HUES64 (cell line): ENCODE data around the gene FBXO30. TPM values are rescaled to one million over a fixed set of nuclear protein-coding genes. Genes with fewer than 3 reads are reported as not detected.

ENCODE experiments used
- H3K27ac ChIP-seq: 2 replicates; pipeline ENCODE4 v1.7.0; 2013; ENCODE audit warnings: low read depth, low read length, inconsistent platforms
- H3K27me3 ChIP-seq: 2 replicates; pipeline ENCODE4 v1.6.1; 2013; ENCODE audit warnings: mild to moderate bottlenecking, low read length; ENCODE audit not compliant: insufficient read depth
- H3K36me3 ChIP-seq: 2 replicates; pipeline ENCODE4 v1.6.1; 2013; ENCODE audit warnings: mild to moderate bottlenecking, low read length; ENCODE audit not compliant: insufficient read depth
- H3K4me1 ChIP-seq: 2 replicates; pipeline ENCODE4 v1.6.1; 2013; ENCODE audit warnings: mild to moderate bottlenecking, low read length, moderate library complexity; ENCODE audit not compliant: insufficient read depth
- H3K4me3 ChIP-seq: 2 replicates; pipeline ENCODE4 v1.5.1; 2013; ENCODE audit warnings: mild to moderate bottlenecking, low read length, moderate library complexity
- H3K9ac ChIP-seq: 2 replicates; pipeline ENCODE4 v1.6.1; 2013; ENCODE audit warnings: mild to moderate bottlenecking, low read depth, low read length
- H3K9me3 ChIP-seq: 2 replicates; pipeline ENCODE4 v1.6.1; 2013; ENCODE audit warnings: low read depth, low read length; ENCODE audit not compliant: insufficient read depth
- WGBS: fragments of 150-250, 120-280 bp; methylation state at CpG from one replicate; pipeline ENCODE4 v1.1.7; 2013; ENCODE audit warnings: missing lambda C conversion rate; 5-methylcytosine and 5-hydroxymethylcytosine counted together
- polyA plus RNA-seq, 2 experiments: library from polyadenylated mRNA; stranded (reverse); fragments of 50-300 nt; gene quantifications; one replicate each; pipeline ENCODE4 v1.2.3, GENCODE V29; 2013

FBXO30 gene
- polyA plus RNA-seq (2013, experiment 1 of 2), result 13.0 TPM
- polyA plus RNA-seq (2013, experiment 2 of 2), result 13.0 TPM

GRCh38 chr6:145814501-145815308 lies at the start of gene FBXO30:
Gene FBXO30, minus strand, starts transcription at chr6:145814795. Its CDS starts 8,390 bp downstream, at chr6:145806405.
- H3K27me3 ChIP-seq, result no peaks in the 10 kb centered on the region
- WGBS, result under 1% methylated on average over 87 of the region's 88 CpGs
- peaks cover 37% of the 10 kb centered on the region for H3K4me1 ChIP-seq
- H3K4me3 ChIP-seq, result peak within 1 kb of the TSS; percentile 84
- H3K36me3 ChIP-seq, result no peaks in the 10 kb centered on the region; the same call in 1 of the 2 replicates
- peak within 1 kb of the TSS; percentile 97 for H3K27ac ChIP-seq
- peak within 1 kb of the TSS; percentile 91 for H3K9ac ChIP-seq
- no peaks in the 10 kb centered on the region for H3K9me3 ChIP-seq

DNA sequence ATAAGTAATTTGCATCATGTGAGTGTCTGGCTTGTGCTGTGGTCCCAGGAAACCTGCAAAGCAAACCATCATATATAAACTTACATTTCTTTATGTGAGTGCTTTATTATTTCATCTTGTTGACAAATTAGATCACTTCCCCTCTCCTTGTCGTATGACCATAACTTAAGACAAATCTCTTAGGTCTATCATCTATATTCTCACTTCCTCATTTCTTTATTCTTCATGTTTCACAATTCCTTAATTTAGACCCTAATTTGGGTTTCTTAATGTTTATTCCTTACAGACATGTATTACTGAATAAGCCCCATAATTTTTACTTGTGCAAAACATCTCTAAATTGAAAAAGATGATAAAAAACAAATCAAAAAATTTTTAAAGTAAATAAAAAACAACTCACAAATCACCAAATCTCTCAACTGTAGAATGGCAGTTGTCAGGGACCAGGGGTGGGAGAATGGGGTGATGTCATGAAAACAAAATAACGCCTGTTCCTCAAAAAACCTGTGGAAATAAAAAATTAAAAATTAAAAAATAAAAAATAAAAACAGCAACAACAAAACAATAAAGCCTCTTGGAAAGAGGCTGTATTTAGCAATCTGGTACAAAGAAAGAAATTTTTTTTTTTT lies 49.5 kb upstream of the FBXO30 start:
- H3K4me1 ChIP-seq, result no peaks in the 10 kb centered on the region
- no peak overlapping the region for H3K4me3 ChIP-seq
- no peaks in the 10 kb centered on the region for H3K27me3 ChIP-seq
- no peak overlapping the region for H3K27ac ChIP-seq
- no peaks in the 10 kb centered on the region for H3K36me3 ChIP-seq
- H3K9ac ChIP-seq, result no peak overlapping the region
- H3K9me3 ChIP-seq, result peaks cover 11% of the 10 kb centered on the region; the same call in 1 of the 2 replicates
- WGBS, result 96% methylated on average over 1 of the region's 2 CpGs

DNA sequence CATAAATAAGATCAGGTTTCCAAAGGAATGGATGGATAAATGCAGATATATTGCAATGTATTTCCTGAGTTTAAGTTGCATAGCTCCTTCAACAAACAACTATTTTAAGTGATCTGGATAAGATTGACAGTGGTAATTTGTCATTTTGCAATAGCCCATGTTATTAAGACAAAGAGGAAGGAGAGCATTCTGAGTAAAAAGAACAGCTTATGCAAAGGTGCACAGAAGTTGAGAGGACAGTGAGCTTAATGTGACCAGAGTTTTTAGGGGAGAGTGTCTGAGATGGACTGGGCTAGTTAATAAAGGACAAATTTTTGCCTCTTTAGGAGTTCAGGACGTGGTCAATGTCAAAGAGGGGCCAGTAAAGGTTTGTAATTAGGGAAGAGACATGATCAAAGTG lies 48.8 kb upstream of the FBXO30 start:
- Histone ChIP-seq H3K27ac (no peak overlapping the region), H3K9ac (no peak overlapping the region), H3K4me3 (no peak overlapping the region), H3K27me3 (no peaks in the 10 kb centered on the region), H3K4me1 (no peaks in the 10 kb centered on the region), H3K36me3 (no peaks in the 10 kb centered on the region), H3K9me3 (peaks cover 11% of the 10 kb centered on the region; the same call in 1 of the 2 replicates)
- WGBS, result 79% methylated on average over 1 of the region's 1 CpG

DNA sequence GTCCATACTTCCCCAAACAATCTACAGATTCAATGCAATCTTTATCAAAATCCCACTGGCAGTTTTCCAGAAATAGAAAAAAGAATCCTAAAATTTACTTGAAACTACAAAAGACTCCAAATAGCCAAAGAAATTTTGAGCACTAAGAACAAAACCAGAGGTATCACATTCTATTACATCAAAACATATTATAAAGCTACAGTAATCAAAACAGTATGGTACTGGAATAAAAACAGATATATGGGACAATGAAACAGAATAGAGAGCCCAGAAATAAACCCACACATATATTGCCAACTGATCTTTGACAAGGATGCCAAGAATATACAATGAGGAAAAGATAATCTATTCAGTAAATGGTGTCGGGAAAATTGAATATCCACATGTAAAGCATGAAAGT lies 46.0 kb upstream of the FBXO30 start:
- WGBS, result 100% methylated on average over 1 of the region's 1 CpG
- H3K9me3 ChIP-seq, result peaks cover 11% of the 10 kb centered on the region; the same call in 1 of the 2 replicates
- no peaks in the 10 kb centered on the region for H3K27me3 ChIP-seq
- no peak overlapping the region for H3K4me3 ChIP-seq
- no peak overlapping the region for H3K27ac ChIP-seq
- no peaks in the 10 kb centered on the region for H3K4me1 ChIP-seq
- no peak overlapping the region for H3K9ac ChIP-seq
- H3K36me3 ChIP-seq, result no peaks in the 10 kb centered on the region

- Histone ChIP-seq H3K9ac (no peak overlapping the region), H3K27me3 (no peaks in the 10 kb centered on the region), H3K36me3 (no peaks in the 10 kb centered on the region), H3K9me3 (no peaks in the 10 kb centered on the region), H3K27ac (no peak overlapping the region), H3K4me1 (no peaks in the 10 kb centered on the region), H3K4me3 (no peak overlapping the region)
- 95% methylated on average over 1 of the region's 2 CpGs for WGBS
Observed at GRCh38 chr6:145850671-145851070, 36.1 kb upstream of the FBXO30 start.

DNA sequence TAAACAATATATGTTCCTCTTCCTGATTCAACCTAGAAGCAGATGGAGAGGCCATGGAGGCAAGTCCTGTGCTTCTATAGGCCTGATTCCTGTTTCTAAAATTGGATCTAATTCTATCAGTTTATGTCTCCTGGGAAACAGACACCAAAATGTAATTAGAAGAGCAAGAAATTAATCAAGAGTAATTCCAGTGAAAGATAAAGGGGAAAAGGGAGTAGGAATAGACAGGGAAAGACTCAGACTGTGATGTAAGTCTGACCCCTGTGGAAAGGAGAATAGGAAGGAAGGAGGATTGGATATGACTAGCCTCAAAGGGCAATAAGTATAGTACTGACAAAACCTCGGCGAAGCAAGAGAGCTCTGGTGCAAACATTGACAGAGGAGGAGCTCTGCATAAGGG lies 33.9 kb upstream of the FBXO30 start:
- no peak overlapping the region for H3K4me3 ChIP-seq

DNA sequence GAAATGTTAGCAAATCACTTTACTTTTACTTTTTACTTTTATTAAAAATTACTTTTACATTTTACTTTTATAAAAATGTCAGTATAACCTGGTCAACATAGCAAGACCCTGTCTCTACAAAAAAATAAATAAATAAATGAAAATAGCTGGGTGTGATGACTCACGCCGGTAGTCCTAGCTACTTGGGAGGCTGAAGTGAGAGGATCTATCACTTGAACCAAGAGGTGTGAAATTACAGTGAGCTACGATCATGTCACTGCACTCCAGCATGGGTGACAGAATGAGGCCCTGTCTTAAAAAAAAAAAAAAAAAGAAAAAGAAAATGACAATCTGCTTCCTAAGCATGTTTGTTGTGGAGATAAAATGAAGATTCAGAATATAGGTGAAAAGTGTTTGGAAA lies 31.0 kb upstream of the FBXO30 start:
- H3K9me3 ChIP-seq, result no peaks in the 10 kb centered on the region
- H3K27me3 ChIP-seq, result no peaks in the 10 kb centered on the region
- 88% methylated on average over 3 of the region's 3 CpGs for WGBS
- H3K9ac ChIP-seq, result no peak overlapping the region
- no peak overlapping the region for H3K27ac ChIP-seq
- H3K4me3 ChIP-seq, result no peak overlapping the region
- H3K36me3 ChIP-seq, result no peaks in the 10 kb centered on the region
- no peaks in the 10 kb centered on the region for H3K4me1 ChIP-seq

More for the DNA sequence above, 33.9 kb upstream of the FBXO30 start:
- H3K36me3 ChIP-seq, result no peaks in the 10 kb centered on the region
- WGBS, result 94% methylated on average over 2 of the region's 2 CpGs
- no peaks in the 10 kb centered on the region for H3K4me1 ChIP-seq
- H3K27ac ChIP-seq, result no peak overlapping the region
- H3K27me3 ChIP-seq, result no peaks in the 10 kb centered on the region
- no peaks in the 10 kb centered on the region for H3K9me3 ChIP-seq
- no peak overlapping the region for H3K9ac ChIP-seq

DNA sequence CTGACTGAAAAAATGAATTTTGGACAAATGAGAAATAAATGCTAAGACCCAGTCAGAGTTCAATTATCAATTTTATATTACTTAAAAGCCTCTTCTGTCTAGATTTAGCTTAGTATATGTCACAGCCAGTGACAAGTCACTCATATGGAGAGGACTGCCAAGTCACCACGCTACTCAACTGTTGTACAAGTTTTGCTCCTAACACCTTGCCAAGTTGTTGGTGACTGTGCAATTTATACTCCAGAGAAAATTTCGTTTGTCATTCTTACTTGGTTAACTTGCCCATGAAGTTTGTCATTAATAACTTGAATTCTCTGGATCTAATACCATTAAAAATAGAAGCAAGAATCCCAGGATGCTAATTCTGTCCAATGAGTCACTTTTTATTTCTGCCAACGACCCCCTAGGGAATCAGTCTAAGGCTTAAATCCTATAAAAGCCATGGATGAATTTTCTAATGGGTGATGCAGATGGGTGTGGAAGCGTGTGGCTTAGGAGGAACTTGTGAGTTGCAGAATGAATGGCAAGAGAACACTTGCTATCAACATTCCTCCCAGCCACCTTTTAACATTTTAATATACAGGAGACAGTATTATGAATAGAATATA lies 30.4 kb upstream of the FBXO30 start:
- Histone ChIP-seq H3K36me3 (no peaks in the 10 kb centered on the region), H3K4me1 (no peaks in the 10 kb centered on the region), H3K27me3 (no peaks in the 10 kb centered on the region), H3K9me3 (no peaks in the 10 kb centered on the region), H3K4me3 (no peak overlapping the region), H3K27ac (no peak overlapping the region), H3K9ac (no peak overlapping the region)
- 93% methylated on average over 4 of the region's 4 CpGs for WGBS

GRCh38 chr6:145842693-145843546 lies 28.3 kb upstream of the FBXO30 start:
- Histone ChIP-seq H3K9me3 (no peaks in the 10 kb centered on the region), H3K4me3 (no peak overlapping the region), H3K27me3 (no peaks in the 10 kb centered on the region), H3K36me3 (no peaks in the 10 kb centered on the region), H3K27ac (no peak overlapping the region), H3K9ac (no peak overlapping the region), H3K4me1 (no peaks in the 10 kb centered on the region)
- 92% methylated on average over 3 of the region's 3 CpGs for WGBS

DNA sequence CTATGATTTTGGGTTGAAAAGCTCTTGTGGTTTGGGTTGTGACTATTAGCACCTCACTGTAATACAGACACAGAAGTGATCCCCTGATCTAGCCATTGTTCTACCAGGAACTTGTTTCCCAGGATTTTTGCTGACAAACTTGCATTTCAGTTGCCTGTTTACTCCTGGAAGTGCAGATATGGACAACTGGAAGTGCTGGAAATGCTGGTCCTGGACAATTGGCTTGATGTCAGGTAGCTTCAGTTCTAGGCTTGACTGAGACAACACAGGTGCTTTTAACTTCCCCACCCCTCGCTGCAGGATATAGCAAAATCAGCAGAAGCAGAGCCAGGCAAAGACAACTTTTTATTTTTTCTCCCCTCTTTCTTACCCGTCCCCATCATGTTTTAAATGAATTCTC lies 27.1 kb upstream of the FBXO30 start:
- H3K9me3 ChIP-seq, result no peaks in the 10 kb centered on the region
- no peak overlapping the region for H3K4me3 ChIP-seq
- no peaks in the 10 kb centered on the region for H3K36me3 ChIP-seq
- no peaks in the 10 kb centered on the region for H3K27me3 ChIP-seq
- peaks cover 5% of the 10 kb centered on the region; the same call in 1 of the 2 replicates for H3K4me1 ChIP-seq
- 90% methylated on average over 2 of the region's 2 CpGs for WGBS
- no peak overlapping the region for H3K9ac ChIP-seq
- no peak overlapping the region for H3K27ac ChIP-seq
